Fibroblast of villous mesenchyme (primary cell): ENCODE measurements around the gene CRYBB3. TPM values are rescaled to one million over a fixed set of nuclear protein-coding genes. Genes with fewer than 3 reads are reported as not detected.
"Not testable (repeated sequence)": the region's sequence is repeated elsewhere in the genome, so short reads cannot be mapped to it uniquely, and the experiment has no call there.

Experiments
- DNase-seq: peaks from one replicate; pipeline ENCODE4 v3.0.0-alpha.2; 2010; ENCODE audit warnings: low read depth
- H3K4me3 ChIP-seq: 2 replicates; pipeline ENCODE4 v1.5.1; 2011; ENCODE audit warnings: low read depth, mild to moderate bottlenecking, low read length
- total RNA-seq: library from RNA; depleted of rRNA; stranded (reverse); fragments of >200 nt; gene quantifications from 2 replicates; pipeline ENCODE4 v1.2.3, GENCODE V29; 2012
- TF ChIP-seq, protein P1 (sequence below): IDR thresholded peaks from 2 replicates; pipeline ENCODE4 v1.5.1; 2012; ENCODE audit warnings: low read depth, mild to moderate bottlenecking, low read length; ENCODE audit not compliant: insufficient read depth

CRYBB3 gene
- total RNA-seq, 1 donor, result not detected

DNA sequence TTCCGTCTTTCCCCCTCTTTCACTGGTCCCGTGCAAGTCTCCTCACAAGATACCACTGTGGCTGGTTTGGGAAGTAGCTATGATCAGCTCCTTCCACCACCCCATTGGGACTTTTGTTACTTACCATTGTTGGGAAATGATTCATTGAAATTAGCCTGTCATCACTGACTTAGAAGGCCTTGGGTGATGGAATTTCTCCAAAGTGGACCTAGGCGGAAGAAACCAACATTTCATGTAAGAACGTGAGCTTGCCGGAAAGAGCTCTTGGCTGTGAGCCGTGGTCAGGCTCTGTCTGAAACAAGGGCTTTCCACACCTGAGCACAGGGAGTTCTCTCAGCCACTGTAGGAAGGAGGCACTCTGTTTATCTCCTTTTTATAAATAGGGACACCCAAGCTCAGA is 23.5 kb upstream of the CRYBB3 start:
- DNase-seq, result no peak
- no peak overlapping the region for H3K4me3 ChIP-seq
- TF ChIP-seq, protein P1, sequence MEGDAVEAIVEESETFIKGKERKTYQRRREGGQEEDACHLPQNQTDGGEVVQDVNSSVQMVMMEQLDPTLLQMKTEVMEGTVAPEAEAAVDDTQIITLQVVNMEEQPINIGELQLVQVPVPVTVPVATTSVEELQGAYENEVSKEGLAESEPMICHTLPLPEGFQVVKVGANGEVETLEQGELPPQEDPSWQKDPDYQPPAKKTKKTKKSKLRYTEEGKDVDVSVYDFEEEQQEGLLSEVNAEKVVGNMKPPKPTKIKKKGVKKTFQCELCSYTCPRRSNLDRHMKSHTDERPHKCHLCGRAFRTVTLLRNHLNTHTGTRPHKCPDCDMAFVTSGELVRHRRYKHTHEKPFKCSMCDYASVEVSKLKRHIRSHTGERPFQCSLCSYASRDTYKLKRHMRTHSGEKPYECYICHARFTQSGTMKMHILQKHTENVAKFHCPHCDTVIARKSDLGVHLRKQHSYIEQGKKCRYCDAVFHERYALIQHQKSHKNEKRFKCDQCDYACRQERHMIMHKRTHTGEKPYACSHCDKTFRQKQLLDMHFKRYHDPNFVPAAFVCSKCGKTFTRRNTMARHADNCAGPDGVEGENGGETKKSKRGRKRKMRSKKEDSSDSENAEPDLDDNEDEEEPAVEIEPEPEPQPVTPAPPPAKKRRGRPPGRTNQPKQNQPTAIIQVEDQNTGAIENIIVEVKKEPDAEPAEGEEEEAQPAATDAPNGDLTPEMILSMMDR, result no peak

DNA sequence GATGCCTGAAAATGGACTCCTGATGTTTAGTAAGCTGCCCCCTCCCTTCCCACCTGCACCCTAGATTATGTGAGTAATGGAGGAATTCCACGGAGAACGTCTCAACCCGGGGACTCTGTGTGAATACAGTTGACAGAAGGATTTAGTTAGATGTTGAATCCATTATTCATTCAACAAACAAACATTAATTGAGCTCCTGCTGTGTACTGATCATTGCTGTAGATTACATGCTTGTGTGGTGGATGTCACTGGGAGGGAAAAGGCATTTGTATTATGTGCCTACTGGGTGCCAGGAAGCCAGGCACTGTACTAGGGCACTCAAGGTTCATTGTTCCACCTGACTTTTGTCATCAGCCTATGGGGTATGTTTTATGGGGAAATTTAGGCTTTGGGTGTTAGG is 22.9 kb upstream of the CRYBB3 start:
- TF ChIP-seq, protein P1, result no peak
- no peak for DNase-seq
- no peak overlapping the region for H3K4me3 ChIP-seq

DNA sequence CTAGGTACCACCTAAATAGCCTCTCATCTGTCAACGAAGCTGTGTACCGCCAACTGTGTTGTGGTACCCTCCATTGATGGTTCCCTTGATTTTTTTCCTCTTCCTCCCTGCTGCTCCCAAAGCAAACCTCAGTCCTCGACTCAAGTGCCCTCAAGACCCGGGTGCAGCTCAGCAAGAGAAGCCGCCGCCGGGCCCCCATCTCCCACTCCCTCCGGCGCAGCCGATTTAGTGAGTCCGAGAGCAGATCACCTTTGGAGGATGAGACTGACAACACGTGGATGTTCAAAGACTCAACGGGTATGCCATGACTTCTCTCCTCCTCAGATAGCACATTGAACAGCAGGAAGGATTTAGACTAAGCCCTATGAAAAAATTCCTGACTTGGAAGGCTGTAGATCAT is 22.4 kb upstream of the CRYBB3 start:
- no peak overlapping the region for H3K4me3 ChIP-seq
- no peak for DNase-seq
- TF ChIP-seq, protein P1, result no peak

DNA sequence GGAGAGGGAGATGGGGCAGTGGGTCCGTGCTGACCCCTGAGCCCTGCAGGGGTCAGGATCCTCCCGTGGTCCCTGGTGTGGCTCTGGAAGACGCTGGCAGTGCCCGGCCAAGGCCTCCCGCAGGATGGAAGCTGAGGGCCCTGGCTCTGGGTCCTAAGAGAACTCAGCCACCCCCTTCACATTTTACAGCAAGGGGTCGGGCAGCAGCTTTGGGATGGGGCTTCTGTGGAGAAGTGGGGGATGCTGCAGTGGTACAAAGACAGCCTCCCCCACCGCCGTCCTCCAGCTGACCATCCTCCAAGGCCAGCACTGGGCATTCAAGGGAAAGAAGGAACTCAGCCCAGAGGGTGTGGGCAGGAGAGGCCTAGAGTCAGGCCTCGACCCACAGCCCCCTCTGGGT is 21.8 kb upstream of the CRYBB3 start:
- DNase-seq, result no peak
- no peak overlapping the region for H3K4me3 ChIP-seq
- TF ChIP-seq, protein P1, result no peak

DNA sequence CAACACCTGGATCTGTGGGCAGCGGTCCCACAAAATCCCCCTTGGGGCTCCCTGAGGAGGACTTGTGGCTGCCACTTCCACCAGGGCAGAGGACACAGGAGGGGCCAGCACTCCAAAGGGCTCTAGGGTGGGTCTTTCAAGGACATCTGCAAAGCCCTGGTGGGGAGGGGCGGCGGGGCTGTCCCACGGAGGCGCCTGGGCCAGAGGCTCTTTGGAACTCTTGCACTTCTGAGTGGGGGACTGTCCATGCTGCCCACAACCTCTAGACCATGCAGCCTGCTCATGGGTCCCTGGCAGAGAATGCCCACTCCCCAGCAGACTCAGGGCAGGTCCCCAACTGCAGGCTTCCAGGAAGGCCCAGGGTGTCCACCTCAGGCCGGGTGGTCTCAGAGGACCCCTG is 21.3 kb upstream of the CRYBB3 start:
- not testable (repeated sequence) for H3K4me3 ChIP-seq, DNase-seq

DNA sequence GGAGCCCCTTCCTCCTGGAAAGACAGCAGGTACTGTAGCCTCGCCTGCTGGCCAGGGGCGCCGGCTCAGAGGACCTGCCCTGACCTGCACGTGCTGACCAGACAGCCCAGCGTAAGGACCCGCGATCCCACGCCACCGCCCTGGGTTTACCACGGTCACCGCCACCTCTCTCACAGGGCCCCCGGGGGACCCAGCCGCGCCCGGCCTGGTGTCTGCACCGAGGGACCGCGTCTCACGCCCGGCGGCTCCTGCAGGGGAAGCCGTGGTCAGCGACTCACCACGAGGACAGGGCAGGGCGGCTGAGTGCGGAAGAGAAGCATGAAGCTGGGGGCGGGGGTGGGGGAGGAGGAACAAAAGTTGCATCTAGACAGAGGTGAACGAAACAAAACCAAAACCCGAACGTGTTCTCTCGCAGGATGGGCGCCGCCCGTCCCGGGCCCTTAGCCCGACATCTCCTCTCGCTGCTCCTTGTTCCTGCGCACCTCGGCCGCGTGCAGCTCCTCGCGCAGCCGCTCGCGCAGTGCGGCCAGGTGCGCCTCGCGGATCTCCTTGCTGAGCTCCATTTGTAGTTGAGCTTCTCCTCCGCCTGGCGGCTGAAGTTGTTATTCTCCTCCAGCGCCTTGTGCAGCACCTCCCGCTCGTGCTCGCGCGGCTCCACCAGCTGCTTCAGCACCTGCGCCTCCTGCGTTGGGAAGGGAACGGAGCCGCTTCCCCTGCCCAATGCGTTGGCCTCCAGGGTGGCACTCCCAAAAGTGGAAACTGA is 20.6 kb upstream of the CRYBB3 start:
- H3K4me3 ChIP-seq, DNase-seq: not testable (repeated sequence)

DNA sequence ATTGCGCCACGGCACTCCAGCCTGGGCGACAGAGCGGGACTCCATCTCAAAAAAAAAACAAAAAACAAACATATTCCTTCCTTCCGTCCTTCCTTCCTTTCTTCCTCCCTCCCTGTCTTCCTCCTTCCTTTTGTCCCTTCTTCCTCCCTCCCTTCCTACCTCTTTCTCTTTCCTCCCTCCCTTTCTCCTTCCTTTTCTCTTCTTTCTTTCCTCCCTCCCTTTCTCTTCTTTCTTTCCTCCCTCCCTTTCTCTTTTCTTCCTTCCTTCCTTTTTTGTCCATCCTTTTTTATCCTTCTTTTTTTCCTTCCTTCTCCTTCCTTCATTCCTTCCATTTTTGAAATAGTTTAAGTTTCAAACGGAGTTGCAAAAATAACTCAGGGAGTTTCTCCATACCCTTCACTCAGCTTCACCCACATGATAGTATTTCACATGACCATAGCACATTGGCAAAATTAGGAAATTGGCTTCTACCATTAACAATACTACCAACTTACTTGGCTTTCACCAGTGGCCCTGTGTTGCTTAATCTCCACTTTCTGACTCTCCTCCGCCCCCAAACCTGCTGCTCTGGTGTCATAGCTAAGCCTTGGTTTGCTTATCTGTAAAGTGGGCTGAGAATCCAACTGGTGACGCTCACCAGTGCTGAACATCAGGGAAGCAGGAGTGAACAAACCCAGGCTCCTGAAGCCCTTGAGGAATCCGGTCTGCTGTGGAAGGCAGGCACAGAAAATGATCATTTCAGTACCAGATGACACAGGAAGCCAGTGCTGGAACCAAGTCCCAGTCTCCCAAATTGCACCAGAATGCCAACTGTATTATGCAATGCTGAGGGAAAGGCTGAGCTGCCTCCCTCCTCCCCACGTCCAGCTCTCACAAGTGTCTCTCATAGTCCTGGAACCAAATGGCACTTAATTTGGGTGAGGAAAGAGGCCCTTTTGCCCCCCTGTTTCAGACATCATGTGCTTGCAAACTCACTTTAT is 17.2 kb upstream of the CRYBB3 start:
- TF ChIP-seq, protein P1, result no peak
- no peak overlapping the region for H3K4me3 ChIP-seq
- no peak for DNase-seq
